GM12878 (cell line): Measurements from ENCODE around the gene PHAF1.

Experiments
- EGR1 ChIP-seq, 2 experiments: IDR thresholded peaks; 1 replicate in 1 of 2; 2 replicates in 1 of 2; pipeline ENCODE4 v1.6.1; 2011 to 2012; ENCODE audit warnings: low read depth in 2 of 2, low read length in 2 of 2, borderline replicate concordance in 1 of 2, mild to moderate bottlenecking in 1 of 2, moderate library complexity in 1 of 2
- EP300 ChIP-seq, 2 experiments: fragments of 150-350 bp in 1 of 2; IDR thresholded peaks; 2 replicates each; pipeline ENCODE4 v1.6.1; 2011 to 2012; ENCODE audit warnings: low read depth in 2 of 2, low read length in 2 of 2, borderline replicate concordance in 1 of 2, improper control_type of control experiment in 1 of 2, inconsistent platforms in 1 of 2; ENCODE audit not compliant: control insufficient read depth in 1 of 2
- EZH2 ChIP-seq: IDR thresholded peaks from 2 replicates; pipeline ENCODE4 v1.6.1; 2012; ENCODE audit warnings: low read depth, mild to moderate bottlenecking, control low read depth, inconsistent platforms, low read length, borderline replicate concordance; ENCODE audit not compliant: control insufficient read depth
- GABPA ChIP-seq: IDR thresholded peaks from 2 replicates; pipeline ENCODE4 v1.6.1; 2014; ENCODE audit warnings: antibody characterized with exemption, low read depth, mild to moderate bottlenecking, inconsistent platforms
- HCFC1 ChIP-seq: fragments of 150-350 bp; IDR thresholded peaks from 2 replicates; pipeline ENCODE4 v1.6.1; 2014; ENCODE audit warnings: low read length
- MTA3 ChIP-seq: IDR thresholded peaks from 2 replicates; pipeline ENCODE4 v1.6.1; 2012; ENCODE audit warnings: low read length, inconsistent platforms, borderline replicate concordance
- MYC ChIP-seq: IDR thresholded peaks from 2 replicates; pipeline ENCODE4 v1.6.1; 2011; ENCODE audit warnings: mild to moderate bottlenecking, low read length, moderate library complexity, inconsistent platforms; ENCODE audit not compliant: insufficient read depth, insufficient replicate concordance, insufficient read length, severe bottlenecking
- NFYB ChIP-seq: IDR thresholded peaks from 2 replicates; pipeline ENCODE4 v1.6.1; 2011; ENCODE audit warnings: low read depth, mild to moderate bottlenecking, low read length, improper control_type of control experiment, moderate library complexity; ENCODE audit not compliant: insufficient read depth
- RFX5 ChIP-seq: IDR thresholded peaks from 2 replicates; pipeline ENCODE4 v1.6.1; 2011; ENCODE audit warnings: low read depth, low read length, improper control_type of control experiment
- SPI1 ChIP-seq: IDR thresholded peaks from 2 replicates; pipeline ENCODE4 v1.6.1; 2011; ENCODE audit warnings: low read depth, mild to moderate bottlenecking, low read length, moderate library complexity, borderline replicate concordance; ENCODE audit not compliant: insufficient read depth
- SUPT20H ChIP-seq: IDR thresholded peaks from 2 replicates; pipeline ENCODE4 v1.6.1; 2011; ENCODE audit warnings: low read depth, mild to moderate bottlenecking, low read length, moderate library complexity, borderline replicate concordance; ENCODE audit not compliant: control insufficient read depth
- ZSCAN29 ChIP-seq: fragments of 450-650 bp; IDR thresholded peaks from 2 replicates; pipeline ENCODE4 v1.6.1; 2017; ENCODE audit warnings: mild to moderate bottlenecking, moderate library complexity
- TF ChIP-seq, protein P1 (sequence below), 3 experiments: IDR thresholded peaks in 2 of 3; conservative IDR thresholded peaks in 1 of 3; 2 replicates each; pipeline ENCODE4 v1.5.1; 2011; ENCODE audit warnings: low read depth in 3 of 3, low read length in 3 of 3, mild to moderate bottlenecking in 3 of 3, control low read depth in 2 of 3, moderate library complexity in 2 of 3, inconsistent platforms in 1 of 3, mixed read lengths in 1 of 3; ENCODE audit not compliant: control insufficient read depth in 2 of 3, insufficient read depth in 1 of 3; ENCODE audit errors: extremely low read depth in 1 of 3
- TF ChIP-seq, protein P2 (sequence below): IDR thresholded peaks from 2 replicates; pipeline ENCODE4 v1.6.1; 2011; ENCODE audit warnings: mild to moderate bottlenecking, low read depth, low read length, moderate library complexity; ENCODE audit not compliant: insufficient replicate concordance

DNA sequence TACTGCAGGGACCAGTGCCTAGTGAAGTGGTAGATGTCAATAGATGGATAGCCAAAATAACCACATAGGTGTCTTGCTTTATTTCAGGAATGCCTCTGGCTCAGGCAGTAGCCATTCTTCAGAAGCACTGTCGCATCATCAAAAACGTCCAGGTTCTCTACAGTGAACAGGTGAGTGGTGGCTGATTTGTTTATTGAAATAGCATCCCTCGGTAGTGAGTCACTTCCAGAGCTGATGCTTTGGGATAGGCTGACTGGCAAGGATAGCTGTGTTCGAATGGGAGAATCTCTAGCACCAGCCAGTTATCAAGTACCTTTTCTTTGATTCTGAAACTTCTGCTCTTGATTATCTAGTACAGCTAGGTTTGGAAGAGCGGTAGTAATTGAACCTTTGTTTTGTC is 10.3 kb downstream of the PHAF1 start:
- no peak for TF ChIP-seq EZH2
- no peak for TF ChIP-seq SUPT20H
- TF ChIP-seq, protein P1, sequence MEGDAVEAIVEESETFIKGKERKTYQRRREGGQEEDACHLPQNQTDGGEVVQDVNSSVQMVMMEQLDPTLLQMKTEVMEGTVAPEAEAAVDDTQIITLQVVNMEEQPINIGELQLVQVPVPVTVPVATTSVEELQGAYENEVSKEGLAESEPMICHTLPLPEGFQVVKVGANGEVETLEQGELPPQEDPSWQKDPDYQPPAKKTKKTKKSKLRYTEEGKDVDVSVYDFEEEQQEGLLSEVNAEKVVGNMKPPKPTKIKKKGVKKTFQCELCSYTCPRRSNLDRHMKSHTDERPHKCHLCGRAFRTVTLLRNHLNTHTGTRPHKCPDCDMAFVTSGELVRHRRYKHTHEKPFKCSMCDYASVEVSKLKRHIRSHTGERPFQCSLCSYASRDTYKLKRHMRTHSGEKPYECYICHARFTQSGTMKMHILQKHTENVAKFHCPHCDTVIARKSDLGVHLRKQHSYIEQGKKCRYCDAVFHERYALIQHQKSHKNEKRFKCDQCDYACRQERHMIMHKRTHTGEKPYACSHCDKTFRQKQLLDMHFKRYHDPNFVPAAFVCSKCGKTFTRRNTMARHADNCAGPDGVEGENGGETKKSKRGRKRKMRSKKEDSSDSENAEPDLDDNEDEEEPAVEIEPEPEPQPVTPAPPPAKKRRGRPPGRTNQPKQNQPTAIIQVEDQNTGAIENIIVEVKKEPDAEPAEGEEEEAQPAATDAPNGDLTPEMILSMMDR (IDR thresholded peaks at IDR 0.05 in 2 of 3, conservative IDR thresholded peaks at IDR 0.05 in 1 of 3; ENCODE audit: control insufficient read depth in 2 of 3, extremely low read depth in 1 of 3, insufficient read depth in 1 of 3, low read depth in 3 of 3, low read length in 3 of 3) = no peak
- no peak for TF ChIP-seq EP300 (IDR thresholded peaks at IDR 0.05; ENCODE audit: borderline replicate concordance in 1 of 2, control insufficient read depth in 1 of 2, low read depth in 2 of 2, low read length in 2 of 2)
- TF ChIP-seq, protein P2, sequence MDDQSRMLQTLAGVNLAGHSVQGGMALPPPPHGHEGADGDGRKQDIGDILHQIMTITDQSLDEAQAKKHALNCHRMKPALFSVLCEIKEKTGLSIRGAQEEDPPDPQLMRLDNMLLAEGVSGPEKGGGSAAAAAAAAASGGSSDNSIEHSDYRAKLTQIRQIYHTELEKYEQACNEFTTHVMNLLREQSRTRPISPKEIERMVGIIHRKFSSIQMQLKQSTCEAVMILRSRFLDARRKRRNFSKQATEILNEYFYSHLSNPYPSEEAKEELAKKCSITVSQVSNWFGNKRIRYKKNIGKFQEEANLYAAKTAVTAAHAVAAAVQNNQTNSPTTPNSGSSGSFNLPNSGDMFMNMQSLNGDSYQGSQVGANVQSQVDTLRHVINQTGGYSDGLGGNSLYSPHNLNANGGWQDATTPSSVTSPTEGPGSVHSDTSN = no peak
- no peak for TF ChIP-seq GABPA
- TF ChIP-seq HCFC1 = no peak
- no peak for TF ChIP-seq RFX5
- no peak for TF ChIP-seq ZSCAN29
- no peak for TF ChIP-seq MTA3
- no peak for TF ChIP-seq SPI1
- TF ChIP-seq NFYB = no peak
- TF ChIP-seq EGR1 (IDR thresholded peaks at IDR 0.05; ENCODE audit: borderline replicate concordance in 1 of 2, low read depth in 2 of 2, low read length in 2 of 2) = no peak
- no peak for TF ChIP-seq MYC
